GM21447 (cell line): ENCODE measurements around the gene EVPL.
A peak's percentile ranks its signal among the peaks of the same experiment; 100 is the strongest.
"Not testable (repeated sequence)": the region's sequence is repeated elsewhere in the genome, so short reads cannot be mapped to it uniquely, and the experiment has no call there.

Experiments
- ATAC-seq: cut with Tn5 transposase; IDR thresholded peaks from one replicate; pipeline ENCODE4 v1.9.1; 2021; ENCODE audit not compliant: unreplicated experiment

EVPL gene

GRCh38 chr17:76000016-76000754, 26.9 kb downstream of the EVPL start:
- no peak for ATAC-seq

- no peak for ATAC-seq
Observed at GRCh38 chr17:75998327-75998795, 28.7 kb downstream of the EVPL start.

- ATAC-seq = peak; percentile 60
Observed at GRCh38 chr17:75996665-75997590, 30.2 kb downstream of the EVPL start.

- ATAC-seq = no peak
Observed at GRCh38 chr17:75995385-75995925, 31.7 kb downstream of the EVPL start.

GRCh38 chr17:75994802-75995370, 32.2 kb downstream of the EVPL start:
- ATAC-seq = no peak

GRCh38 chr17:75991396-75991795, 35.7 kb downstream of the EVPL start:
- no peak for ATAC-seq

- no peak for ATAC-seq
Observed at GRCh38 chr17:75987041-75987440, 40.1 kb downstream of the EVPL start.

- ATAC-seq = no peak
Observed at GRCh38 chr17:75985986-75986385, 41.1 kb downstream of the EVPL start.

- ATAC-seq = no peak
Observed at GRCh38 chr17:75983501-75984181, 43.5 kb downstream of the EVPL start.

GRCh38 chr17:75981019-75981615, 46.0 kb downstream of the EVPL start:
- ATAC-seq = no peak

GRCh38 chr17:75980188-75981018, 46.7 kb downstream of the EVPL start:
- no peak for ATAC-seq

- ATAC-seq = peak; percentile 16
Observed at GRCh38 chr17:75979705-75980187, 47.4 kb downstream of the EVPL start.

GRCh38 chr17:75978938-75979704, 48.0 kb downstream of the EVPL start, which contains the start of the genes ACOX1 and TEN1:
TSS of gene ACOX1 (minus strand) at chr17:75979166. CDS start at chr17:75979073, 93 bp downstream.
TSS of gene TEN1 (plus strand) at chr17:75979240. CDS start at chr17:75986193, 6,953 bp downstream.
- ATAC-seq = peak; percentile 93

GRCh38 chr17:75976175-75976848, 50.8 kb downstream of the EVPL start:
- ATAC-seq = no peak

- no peak for ATAC-seq
Observed at GRCh38 chr17:75975757-75976174, 51.3 kb downstream of the EVPL start.

GRCh38 chr17:75975187-75975586, 51.9 kb downstream of the EVPL start:
- ATAC-seq = not testable (repeated sequence)

- ATAC-seq = no peak
Observed at GRCh38 chr17:75970626-75971025, 56.5 kb downstream of the EVPL start.
